HFFc6 (cell line): ENCODE results near the gene GTPBP4. TPM values are rescaled to one million over a fixed set of nuclear protein-coding genes. Genes with fewer than 3 reads are reported as not detected.
"Not testable (repeated sequence)": the region's sequence is repeated elsewhere in the genome, so short reads cannot be mapped to it uniquely, and the experiment has no call there.

ENCODE experiments used
- DNase-seq: peaks from one replicate; pipeline ENCODE4 v3.0.0-alpha.2; 2018
- H3K27ac Mint-ChIP-seq: 2 replicates; pipeline ENCODE4 v1.8.0; 2020; ENCODE audit warnings: mild to moderate bottlenecking, mixed read lengths
- H3K27me3 Mint-ChIP-seq: 2 replicates; pipeline ENCODE4 v1.8.0; 2021; ENCODE audit warnings: mild to moderate bottlenecking, moderate library complexity, mixed read lengths; ENCODE audit not compliant: insufficient read depth
- H3K36me3 Mint-ChIP-seq: 2 replicates; pipeline ENCODE4 v1.8.0; 2021; ENCODE audit warnings: low read depth, mixed read lengths
- H3K4me1 Mint-ChIP-seq: 2 replicates; pipeline ENCODE4 v1.8.0; 2020; ENCODE audit warnings: low read depth, mixed read lengths
- H3K4me3 Mint-ChIP-seq: 2 replicates; pipeline ENCODE4 v1.8.0; 2020; ENCODE audit warnings: mild to moderate bottlenecking, moderate library complexity, mixed read lengths
- H3K9me3 Mint-ChIP-seq: 2 replicates; pipeline ENCODE4 v1.8.0; 2020; ENCODE audit warnings: mild to moderate bottlenecking, mixed read lengths
- total RNA-seq, 6 experiments: library from RNA; stranded (reverse); fragmentation: NEBNext Ultra II Directional; extraction: Animal tissue kit (Norgen Biotek cat#: 25700); gene quantifications; 2 replicates in 1 of 6; 3 replicates in 5 of 6; pipeline ENCODE4 v1.2.3, GENCODE V29; 2021
- TF ChIP-seq, protein P1 (sequence below): fragments of 200-600 bp; sonication (generic); IDR thresholded peaks from 2 replicates; pipeline ENCODE4 v1.5.0; 2021; ENCODE audit warnings: antibody characterized with exemption, mild to moderate bottlenecking

Gene GTPBP4
- total RNA-seq, 6 experiments from 2014 or later, result 60.2 to 80.3 (median 68.3) TPM

DNA sequence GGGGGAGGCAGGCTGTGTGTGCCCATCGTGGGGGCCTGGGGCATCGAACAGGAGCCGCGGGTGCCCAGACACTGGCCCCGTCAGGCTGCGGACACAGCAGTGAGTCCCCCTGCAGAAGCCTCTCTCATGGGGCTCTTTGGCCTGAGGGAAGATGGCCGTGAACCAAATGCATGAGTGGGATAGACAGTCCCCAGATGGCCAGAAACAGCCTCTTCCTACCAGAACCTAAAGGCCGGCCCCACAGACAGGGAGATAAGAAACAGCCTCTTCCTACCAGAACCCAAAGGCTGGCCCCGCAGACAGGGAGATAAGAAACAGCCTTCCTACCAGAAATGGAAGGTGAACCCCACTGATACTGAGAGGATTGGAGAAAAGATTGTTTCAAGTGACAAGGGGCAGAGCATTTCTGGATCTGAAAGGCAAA, 20.8 kb downstream of the GTPBP4 start:
- DNase-seq, result no peak
- Mint-ChIP-seq H3K4me3 (no peak overlapping the region), H3K4me1 (no peaks in the 10 kb centered on the region), H3K27me3 (peaks cover 6% of the 10 kb centered on the region), H3K36me3 (peaks cover 58% of the 10 kb centered on the region), H3K27ac (no peak overlapping the region), H3K9me3 (no peaks in the 10 kb centered on the region)
- TF ChIP-seq, protein P1, sequence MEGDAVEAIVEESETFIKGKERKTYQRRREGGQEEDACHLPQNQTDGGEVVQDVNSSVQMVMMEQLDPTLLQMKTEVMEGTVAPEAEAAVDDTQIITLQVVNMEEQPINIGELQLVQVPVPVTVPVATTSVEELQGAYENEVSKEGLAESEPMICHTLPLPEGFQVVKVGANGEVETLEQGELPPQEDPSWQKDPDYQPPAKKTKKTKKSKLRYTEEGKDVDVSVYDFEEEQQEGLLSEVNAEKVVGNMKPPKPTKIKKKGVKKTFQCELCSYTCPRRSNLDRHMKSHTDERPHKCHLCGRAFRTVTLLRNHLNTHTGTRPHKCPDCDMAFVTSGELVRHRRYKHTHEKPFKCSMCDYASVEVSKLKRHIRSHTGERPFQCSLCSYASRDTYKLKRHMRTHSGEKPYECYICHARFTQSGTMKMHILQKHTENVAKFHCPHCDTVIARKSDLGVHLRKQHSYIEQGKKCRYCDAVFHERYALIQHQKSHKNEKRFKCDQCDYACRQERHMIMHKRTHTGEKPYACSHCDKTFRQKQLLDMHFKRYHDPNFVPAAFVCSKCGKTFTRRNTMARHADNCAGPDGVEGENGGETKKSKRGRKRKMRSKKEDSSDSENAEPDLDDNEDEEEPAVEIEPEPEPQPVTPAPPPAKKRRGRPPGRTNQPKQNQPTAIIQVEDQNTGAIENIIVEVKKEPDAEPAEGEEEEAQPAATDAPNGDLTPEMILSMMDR, result no peak

DNA sequence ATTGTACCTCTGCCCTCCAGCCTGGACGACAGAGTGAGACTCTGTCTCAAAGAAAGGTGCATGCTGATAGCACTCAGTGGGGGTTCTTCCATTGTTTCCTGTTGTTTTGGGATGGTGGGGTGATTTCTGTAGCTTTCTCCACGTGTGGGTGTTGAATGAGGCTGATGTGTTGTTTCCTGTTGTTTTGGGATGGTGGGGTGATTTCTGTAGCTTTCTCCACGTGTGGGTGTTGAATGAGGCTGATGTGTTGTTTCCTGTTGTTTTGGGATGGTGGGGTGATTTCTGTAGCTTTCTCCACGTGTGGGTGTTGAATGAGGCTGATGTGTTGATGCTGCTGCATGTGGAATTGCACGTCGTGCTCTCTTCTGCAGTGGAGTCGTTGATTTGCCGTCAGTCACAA, 21.7 kb downstream of the GTPBP4 start:
- H3K27me3 Mint-ChIP-seq, H3K9me3 Mint-ChIP-seq, H3K4me3 Mint-ChIP-seq, H3K27ac Mint-ChIP-seq, H3K4me1 Mint-ChIP-seq, DNase-seq: not testable (repeated sequence)
- H3K36me3 Mint-ChIP-seq, result peaks cover 66% of the 10 kb centered on the region

DNA sequence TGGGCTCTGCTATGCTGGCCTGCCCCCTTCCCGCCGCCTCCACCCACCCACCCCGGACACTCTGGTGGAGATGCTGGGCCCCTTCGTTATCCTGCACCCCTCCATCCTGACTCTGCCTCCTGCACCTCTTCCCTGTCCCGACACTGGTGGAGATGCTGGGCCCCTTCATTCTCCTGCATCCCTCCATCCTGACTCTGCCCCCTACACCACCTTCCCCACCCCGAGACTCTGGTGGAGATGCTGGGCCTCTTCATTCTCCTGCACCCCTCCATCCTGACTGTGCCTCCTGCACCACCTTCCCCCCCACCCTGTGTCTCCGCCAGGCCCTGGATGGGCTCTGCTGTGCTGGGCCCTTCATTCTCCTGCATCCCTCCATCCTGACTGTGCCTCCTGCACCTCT, 22.5 kb downstream of the GTPBP4 start:
- no peaks in the 10 kb centered on the region for H3K4me1 Mint-ChIP-seq
- H3K27me3 Mint-ChIP-seq, result peaks cover 6% of the 10 kb centered on the region
- no peak for DNase-seq
- H3K36me3 Mint-ChIP-seq, result peaks cover 61% of the 10 kb centered on the region
- no peak overlapping the region for H3K4me3 Mint-ChIP-seq
- no peaks in the 10 kb centered on the region for H3K9me3 Mint-ChIP-seq
- no peak overlapping the region for H3K27ac Mint-ChIP-seq
- TF ChIP-seq, protein P1, result no peak

DNA sequence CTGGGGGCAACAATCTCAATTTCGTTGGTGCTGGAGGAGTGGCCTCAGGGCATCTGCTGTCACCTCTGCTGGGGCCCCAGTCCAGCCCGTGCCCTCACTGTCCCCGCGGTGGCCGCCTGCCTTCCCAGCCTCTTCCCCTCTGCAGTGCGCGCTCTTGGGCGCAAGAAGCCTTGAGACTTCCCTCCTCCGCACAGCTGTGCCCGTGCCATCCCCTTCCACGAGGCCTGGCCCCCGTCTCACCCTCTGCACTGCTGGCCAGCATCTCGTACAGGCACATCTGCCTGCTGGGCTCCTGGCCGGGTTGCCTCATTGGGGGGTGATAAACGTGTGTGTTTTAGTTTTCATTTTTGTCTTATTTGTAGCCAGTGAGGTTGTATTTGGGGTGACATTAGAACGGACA, 23.5 kb downstream of the GTPBP4 start:
- TF ChIP-seq, protein P1, result no peak
- Mint-ChIP-seq H3K9me3 (no peaks in the 10 kb centered on the region), H3K36me3 (peaks cover 68% of the 10 kb centered on the region), H3K4me1 (no peaks in the 10 kb centered on the region), H3K27ac (no peak overlapping the region), H3K4me3 (no peak overlapping the region), H3K27me3 (peaks cover 6% of the 10 kb centered on the region)
- DNase-seq, result no peak

DNA sequence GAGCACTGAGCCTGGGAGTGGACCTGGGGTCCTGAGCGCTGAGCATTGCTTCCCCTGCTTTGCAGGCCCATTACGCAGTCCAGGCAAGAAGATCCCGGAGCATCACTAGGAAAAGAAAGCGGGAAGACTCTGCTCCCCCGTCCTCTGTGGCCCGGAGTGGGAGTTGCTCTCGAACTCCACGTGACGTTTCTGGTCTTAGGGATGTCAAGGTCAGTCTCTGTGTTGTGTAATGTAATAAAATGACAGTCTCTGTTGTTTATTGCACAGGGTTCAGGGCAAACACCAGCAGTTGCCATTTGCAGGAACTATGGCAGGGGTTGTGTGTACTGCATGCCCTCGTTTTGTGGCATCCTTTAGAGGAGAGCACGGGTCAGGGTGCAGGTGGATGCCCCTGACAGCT, 27.5 kb downstream of the GTPBP4 start:
- H3K27me3 Mint-ChIP-seq, result peaks cover 7% of the 10 kb centered on the region
- peaks cover 75% of the 10 kb centered on the region for H3K36me3 Mint-ChIP-seq

DNA sequence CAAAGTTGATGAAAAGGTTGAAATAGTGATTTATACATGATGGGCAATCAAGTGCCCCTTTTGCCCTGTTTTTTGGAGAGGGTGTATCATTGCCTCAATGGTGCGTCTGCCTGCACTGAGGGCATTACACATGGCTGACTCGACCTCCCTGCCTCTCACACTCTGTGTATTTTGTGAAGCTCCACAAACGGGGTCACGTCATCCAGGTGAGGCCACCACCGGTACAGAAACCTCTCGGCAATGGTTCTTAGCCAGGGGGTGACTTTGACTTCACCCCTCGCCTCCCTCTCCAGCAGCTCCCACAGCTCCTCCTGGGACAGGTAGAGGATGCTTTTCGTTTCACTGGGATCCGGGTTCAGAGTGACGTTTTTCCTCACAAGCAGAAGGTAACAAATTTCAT, 31.1 kb downstream of the GTPBP4 start:
- no peak overlapping the region for H3K27ac Mint-ChIP-seq
- H3K27me3 Mint-ChIP-seq, result peaks cover 3% of the 10 kb centered on the region
- no peaks in the 10 kb centered on the region for H3K4me1 Mint-ChIP-seq
- H3K36me3 Mint-ChIP-seq, result peaks cover 54% of the 10 kb centered on the region
- H3K4me3 Mint-ChIP-seq, result no peak overlapping the region
- DNase-seq, result no peak
- no peaks in the 10 kb centered on the region for H3K9me3 Mint-ChIP-seq
- TF ChIP-seq, protein P1, result no peak

More for the DNA sequence above, 27.5 kb downstream of the GTPBP4 start:
- Mint-ChIP-seq H3K4me1 (no peaks in the 10 kb centered on the region), H3K27ac (no peak overlapping the region), H3K4me3 (no peak overlapping the region), H3K9me3 (no peaks in the 10 kb centered on the region)
- DNase-seq, result no peak
- TF ChIP-seq, protein P1, result no peak
